ENCODE measurements around the gene OSBPL8. TPM values are rescaled to one million over a fixed set of nuclear protein-coding genes. Genes with fewer than 3 reads are reported as not detected.

OSBPL8 gene
- total and polyA plus RNA-seq, 2 of the 8 experiments (the other 6 are each of a cell fraction or from before 2014, with no cell fraction given), result 10.9 to 81.1 TPM

DNA sequence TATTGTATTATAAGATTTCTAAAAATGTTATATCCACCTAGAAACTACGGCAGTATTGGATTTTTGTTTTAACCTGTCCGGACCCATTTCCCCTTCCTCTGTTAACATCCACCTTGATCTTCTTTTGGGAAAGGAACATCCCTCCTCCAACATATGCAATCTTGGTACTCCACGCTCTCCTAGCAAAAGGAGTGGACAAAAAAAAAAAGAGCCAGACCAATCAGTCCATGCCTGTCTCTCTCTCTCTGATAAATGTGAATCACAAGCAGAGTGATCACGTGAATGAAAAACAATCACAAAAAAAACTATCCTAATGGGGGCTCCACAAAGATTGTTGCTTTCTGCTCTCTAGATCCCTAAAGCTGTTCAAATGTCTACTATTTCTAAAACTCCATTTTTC lies 27.1 kb downstream of the OSBPL8 start (continued):
- TF ChIP-seq, protein P1, sequence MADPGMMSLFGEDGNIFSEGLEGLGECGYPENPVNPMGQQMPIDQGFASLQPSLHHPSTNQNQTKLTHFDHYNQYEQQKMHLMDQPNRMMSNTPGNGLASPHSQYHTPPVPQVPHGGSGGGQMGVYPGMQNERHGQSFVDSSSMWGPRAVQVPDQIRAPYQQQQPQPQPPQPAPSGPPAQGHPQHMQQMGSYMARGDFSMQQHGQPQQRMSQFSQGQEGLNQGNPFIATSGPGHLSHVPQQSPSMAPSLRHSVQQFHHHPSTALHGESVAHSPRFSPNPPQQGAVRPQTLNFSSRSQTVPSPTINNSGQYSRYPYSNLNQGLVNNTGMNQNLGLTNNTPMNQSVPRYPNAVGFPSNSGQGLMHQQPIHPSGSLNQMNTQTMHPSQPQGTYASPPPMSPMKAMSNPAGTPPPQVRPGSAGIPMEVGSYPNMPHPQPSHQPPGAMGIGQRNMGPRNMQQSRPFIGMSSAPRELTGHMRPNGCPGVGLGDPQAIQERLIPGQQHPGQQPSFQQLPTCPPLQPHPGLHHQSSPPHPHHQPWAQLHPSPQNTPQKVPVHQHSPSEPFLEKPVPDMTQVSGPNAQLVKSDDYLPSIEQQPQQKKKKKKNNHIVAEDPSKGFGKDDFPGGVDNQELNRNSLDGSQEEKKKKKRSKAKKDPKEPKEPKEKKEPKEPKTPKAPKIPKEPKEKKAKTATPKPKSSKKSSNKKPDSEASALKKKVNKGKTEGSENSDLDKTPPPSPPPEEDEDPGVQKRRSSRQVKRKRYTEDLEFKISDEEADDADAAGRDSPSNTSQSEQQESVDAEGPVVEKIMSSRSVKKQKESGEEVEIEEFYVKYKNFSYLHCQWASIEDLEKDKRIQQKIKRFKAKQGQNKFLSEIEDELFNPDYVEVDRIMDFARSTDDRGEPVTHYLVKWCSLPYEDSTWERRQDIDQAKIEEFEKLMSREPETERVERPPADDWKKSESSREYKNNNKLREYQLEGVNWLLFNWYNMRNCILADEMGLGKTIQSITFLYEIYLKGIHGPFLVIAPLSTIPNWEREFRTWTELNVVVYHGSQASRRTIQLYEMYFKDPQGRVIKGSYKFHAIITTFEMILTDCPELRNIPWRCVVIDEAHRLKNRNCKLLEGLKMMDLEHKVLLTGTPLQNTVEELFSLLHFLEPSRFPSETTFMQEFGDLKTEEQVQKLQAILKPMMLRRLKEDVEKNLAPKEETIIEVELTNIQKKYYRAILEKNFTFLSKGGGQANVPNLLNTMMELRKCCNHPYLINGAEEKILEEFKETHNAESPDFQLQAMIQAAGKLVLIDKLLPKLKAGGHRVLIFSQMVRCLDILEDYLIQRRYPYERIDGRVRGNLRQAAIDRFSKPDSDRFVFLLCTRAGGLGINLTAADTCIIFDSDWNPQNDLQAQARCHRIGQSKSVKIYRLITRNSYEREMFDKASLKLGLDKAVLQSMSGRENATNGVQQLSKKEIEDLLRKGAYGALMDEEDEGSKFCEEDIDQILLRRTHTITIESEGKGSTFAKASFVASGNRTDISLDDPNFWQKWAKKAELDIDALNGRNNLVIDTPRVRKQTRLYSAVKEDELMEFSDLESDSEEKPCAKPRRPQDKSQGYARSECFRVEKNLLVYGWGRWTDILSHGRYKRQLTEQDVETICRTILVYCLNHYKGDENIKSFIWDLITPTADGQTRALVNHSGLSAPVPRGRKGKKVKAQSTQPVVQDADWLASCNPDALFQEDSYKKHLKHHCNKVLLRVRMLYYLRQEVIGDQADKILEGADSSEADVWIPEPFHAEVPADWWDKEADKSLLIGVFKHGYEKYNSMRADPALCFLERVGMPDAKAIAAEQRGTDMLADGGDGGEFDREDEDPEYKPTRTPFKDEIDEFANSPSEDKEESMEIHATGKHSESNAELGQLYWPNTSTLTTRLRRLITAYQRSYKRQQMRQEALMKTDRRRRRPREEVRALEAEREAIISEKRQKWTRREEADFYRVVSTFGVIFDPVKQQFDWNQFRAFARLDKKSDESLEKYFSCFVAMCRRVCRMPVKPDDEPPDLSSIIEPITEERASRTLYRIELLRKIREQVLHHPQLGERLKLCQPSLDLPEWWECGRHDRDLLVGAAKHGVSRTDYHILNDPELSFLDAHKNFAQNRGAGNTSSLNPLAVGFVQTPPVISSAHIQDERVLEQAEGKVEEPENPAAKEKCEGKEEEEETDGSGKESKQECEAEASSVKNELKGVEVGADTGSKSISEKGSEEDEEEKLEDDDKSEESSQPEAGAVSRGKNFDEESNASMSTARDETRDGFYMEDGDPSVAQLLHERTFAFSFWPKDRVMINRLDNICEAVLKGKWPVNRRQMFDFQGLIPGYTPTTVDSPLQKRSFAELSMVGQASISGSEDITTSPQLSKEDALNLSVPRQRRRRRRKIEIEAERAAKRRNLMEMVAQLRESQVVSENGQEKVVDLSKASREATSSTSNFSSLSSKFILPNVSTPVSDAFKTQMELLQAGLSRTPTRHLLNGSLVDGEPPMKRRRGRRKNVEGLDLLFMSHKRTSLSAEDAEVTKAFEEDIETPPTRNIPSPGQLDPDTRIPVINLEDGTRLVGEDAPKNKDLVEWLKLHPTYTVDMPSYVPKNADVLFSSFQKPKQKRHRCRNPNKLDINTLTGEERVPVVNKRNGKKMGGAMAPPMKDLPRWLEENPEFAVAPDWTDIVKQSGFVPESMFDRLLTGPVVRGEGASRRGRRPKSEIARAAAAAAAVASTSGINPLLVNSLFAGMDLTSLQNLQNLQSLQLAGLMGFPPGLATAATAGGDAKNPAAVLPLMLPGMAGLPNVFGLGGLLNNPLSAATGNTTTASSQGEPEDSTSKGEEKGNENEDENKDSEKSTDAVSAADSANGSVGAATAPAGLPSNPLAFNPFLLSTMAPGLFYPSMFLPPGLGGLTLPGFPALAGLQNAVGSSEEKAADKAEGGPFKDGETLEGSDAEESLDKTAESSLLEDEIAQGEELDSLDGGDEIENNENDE (IDR thresholded peaks at IDR 0.05; ENCODE audit: insufficient replicate concordance, low read length), result no peak
- TF ChIP-seq EP300 (IDR thresholded peaks at IDR 0.05; ENCODE audit: borderline replicate concordance in 1 of 2, low read depth in 2 of 2, low read length in 2 of 2), result no peak

All from H1 (cell line).